ENCODE results near the gene TSHZ2.
A peak's percentile ranks its signal among the peaks of the same experiment; 100 is the strongest.
"Not testable (repeated sequence)": the region's sequence is repeated elsewhere in the genome, so short reads cannot be mapped to it uniquely, and the experiment has no call there.

TSHZ2 gene

GRCh38 chr20:53316206-53316937 is 344.2 kb downstream of the TSHZ2 start:
- Mint-ChIP-seq H3K4me1 (ENCODE audit: low read depth) (no peaks in the 10 kb centered on the region), H3K27ac (no peak overlapping the region), H3K36me3 (ENCODE audit: low read depth) (no peaks in the 10 kb centered on the region), H3K27me3 (no peaks in the 10 kb centered on the region), H3K9me3 (peaks cover 7% of the 10 kb centered on the region), H3K4me3 (no peak overlapping the region)

GRCh38 chr20:53319200-53319599 is 347.0 kb downstream of the TSHZ2 start:
- H3K4me3 Mint-ChIP-seq = no peak overlapping the region
- H3K27me3 Mint-ChIP-seq = no peaks in the 10 kb centered on the region
- H3K9me3 Mint-ChIP-seq = peaks cover 7% of the 10 kb centered on the region
- no peaks in the 10 kb centered on the region for H3K36me3 Mint-ChIP-seq (ENCODE audit: low read depth)
- peaks cover 9% of the 10 kb centered on the region for H3K4me1 Mint-ChIP-seq (ENCODE audit: low read depth)
- H3K27ac Mint-ChIP-seq = no peak overlapping the region

- no peaks in the 10 kb centered on the region for H3K36me3 Mint-ChIP-seq (ENCODE audit: low read depth)
- no peak overlapping the region for H3K4me3 Mint-ChIP-seq
- H3K9me3 Mint-ChIP-seq = peaks cover 7% of the 10 kb centered on the region
- H3K27me3 Mint-ChIP-seq = no peaks in the 10 kb centered on the region
- H3K4me1 Mint-ChIP-seq (ENCODE audit: low read depth) = peaks cover 9% of the 10 kb centered on the region
- H3K27ac Mint-ChIP-seq = no peak overlapping the region
Observed at GRCh38 chr20:53319716-53320115, 347.6 kb downstream of the TSHZ2 start.

DNA sequence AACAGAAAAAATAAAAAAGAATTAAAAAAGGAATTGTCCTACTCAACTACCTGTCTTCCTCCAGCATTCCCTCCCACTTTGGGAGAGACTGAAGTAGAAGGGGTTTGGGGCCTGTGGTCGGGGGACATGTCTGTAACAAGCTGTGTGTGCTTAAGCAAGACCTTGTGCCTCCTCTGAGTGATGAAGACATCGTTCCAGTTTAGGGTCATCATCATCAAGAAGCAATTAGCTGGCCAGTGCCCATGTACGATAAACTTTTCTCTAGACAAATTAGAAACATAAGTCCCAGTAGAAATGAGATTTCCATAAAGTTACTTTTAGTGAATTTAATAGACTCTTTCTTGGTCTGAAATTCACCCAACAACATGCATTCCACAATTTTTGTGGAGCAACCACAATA is 348.5 kb downstream of the TSHZ2 start:
- no peaks in the 10 kb centered on the region for H3K27me3 Mint-ChIP-seq

GRCh38 chr20:53321596-53321995 is 349.4 kb downstream of the TSHZ2 start:
- H3K4me1 Mint-ChIP-seq (ENCODE audit: low read depth) = peaks cover 9% of the 10 kb centered on the region
- no peaks in the 10 kb centered on the region for H3K27me3 Mint-ChIP-seq
- H3K27ac Mint-ChIP-seq = no peak overlapping the region
- no peaks in the 10 kb centered on the region for H3K36me3 Mint-ChIP-seq (ENCODE audit: low read depth)
- no peak overlapping the region for H3K4me3 Mint-ChIP-seq
- peaks cover 7% of the 10 kb centered on the region for H3K9me3 Mint-ChIP-seq

More for the DNA sequence above, 348.5 kb downstream of the TSHZ2 start:
- no peak overlapping the region for H3K4me3 Mint-ChIP-seq
- H3K9me3 Mint-ChIP-seq = peaks cover 7% of the 10 kb centered on the region
- peaks cover 9% of the 10 kb centered on the region for H3K4me1 Mint-ChIP-seq (ENCODE audit: low read depth)
- H3K36me3 Mint-ChIP-seq (ENCODE audit: low read depth) = no peaks in the 10 kb centered on the region
- no peak overlapping the region for H3K27ac Mint-ChIP-seq

- Mint-ChIP-seq H3K27me3 (no peaks in the 10 kb centered on the region), H3K4me1 (ENCODE audit: low read depth) (peaks cover 9% of the 10 kb centered on the region), H3K9me3 (peaks cover 7% of the 10 kb centered on the region), H3K27ac (peak overlapping the region; percentile 86), H3K36me3 (ENCODE audit: low read depth) (no peaks in the 10 kb centered on the region), H3K4me3 (no peak overlapping the region)
Observed at GRCh38 chr20:53322651-53323050, 350.5 kb downstream of the TSHZ2 start.

- H3K4me1 Mint-ChIP-seq (ENCODE audit: low read depth); H3K27me3 Mint-ChIP-seq; H3K36me3 Mint-ChIP-seq (ENCODE audit: low read depth); H3K4me3 Mint-ChIP-seq; H3K9me3 Mint-ChIP-seq: not testable (repeated sequence)
- H3K27ac Mint-ChIP-seq = peak overlapping the region; percentile 86
Observed at GRCh38 chr20:53323460-53323859, 351.3 kb downstream of the TSHZ2 start.

GRCh38 chr20:53324816-53325215 is 352.7 kb downstream of the TSHZ2 start:
- Mint-ChIP-seq H3K36me3 (ENCODE audit: low read depth) (no peaks in the 10 kb centered on the region), H3K4me3 (no peak overlapping the region), H3K27me3 (no peaks in the 10 kb centered on the region), H3K9me3 (no peaks in the 10 kb centered on the region), H3K27ac (no peak overlapping the region), H3K4me1 (ENCODE audit: low read depth) (peaks cover 9% of the 10 kb centered on the region)

- Mint-ChIP-seq H3K27me3 (no peaks in the 10 kb centered on the region), H3K9me3 (no peaks in the 10 kb centered on the region), H3K36me3 (ENCODE audit: low read depth) (no peaks in the 10 kb centered on the region), H3K4me1 (ENCODE audit: low read depth) (no peaks in the 10 kb centered on the region), H3K4me3 (no peak overlapping the region), H3K27ac (no peak overlapping the region)
Observed at GRCh38 chr20:53328961-53329360, 356.8 kb downstream of the TSHZ2 start.

DNA sequence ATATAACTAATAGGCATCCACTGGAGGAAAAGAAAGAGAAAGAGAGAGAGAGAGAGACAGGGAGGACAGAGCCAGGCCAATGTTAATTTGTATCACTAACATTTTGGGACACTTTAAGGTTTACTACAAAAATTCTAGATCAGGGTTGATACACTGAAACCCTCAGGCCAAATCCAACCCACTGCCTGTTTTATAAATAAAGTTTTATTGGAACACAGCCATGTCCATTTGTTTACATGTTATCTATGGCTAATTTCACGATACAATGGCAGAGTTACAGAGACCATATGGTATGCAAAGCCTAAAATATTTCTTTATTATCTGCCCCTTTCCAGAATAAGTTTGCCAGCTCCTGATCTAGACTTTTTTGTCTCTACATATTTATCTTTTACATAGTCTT is 357.6 kb downstream of the TSHZ2 start:
- H3K4me1 Mint-ChIP-seq (ENCODE audit: low read depth) = no peaks in the 10 kb centered on the region
- H3K4me3 Mint-ChIP-seq = no peak overlapping the region
- H3K27ac Mint-ChIP-seq = no peak overlapping the region
- H3K27me3 Mint-ChIP-seq = no peaks in the 10 kb centered on the region
- no peaks in the 10 kb centered on the region for H3K9me3 Mint-ChIP-seq
- no peaks in the 10 kb centered on the region for H3K36me3 Mint-ChIP-seq (ENCODE audit: low read depth)

DNA sequence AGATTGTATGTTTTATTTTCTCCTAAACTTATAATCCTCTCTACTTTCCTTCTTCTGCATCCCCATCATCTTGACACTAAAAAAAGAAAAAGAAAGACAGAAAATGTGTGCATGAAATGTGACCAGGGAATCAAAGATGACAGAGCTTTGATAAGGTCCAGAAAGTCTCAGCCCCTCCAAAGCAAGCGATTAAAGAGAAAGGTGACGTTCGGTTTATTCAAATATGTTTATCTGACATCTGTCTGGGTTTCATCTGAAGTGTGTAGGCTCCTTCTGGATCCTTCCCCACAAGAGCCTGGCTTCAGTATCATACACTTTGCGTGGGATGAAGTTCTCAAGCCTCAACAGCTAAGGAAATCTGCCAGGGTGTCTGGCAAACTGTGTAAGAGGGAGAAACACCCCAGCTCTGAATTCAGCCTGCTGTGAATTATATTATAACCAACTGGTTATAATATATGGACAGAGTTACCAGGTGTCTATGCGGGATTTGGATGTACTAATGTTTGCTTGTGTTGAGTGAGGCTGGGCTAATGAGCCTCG is 358.5 kb downstream of the TSHZ2 start:
- H3K27ac Mint-ChIP-seq = no peak overlapping the region
- H3K4me3 Mint-ChIP-seq = no peak overlapping the region
- H3K27me3 Mint-ChIP-seq = no peaks in the 10 kb centered on the region
- no peaks in the 10 kb centered on the region for H3K36me3 Mint-ChIP-seq (ENCODE audit: low read depth)
- H3K4me1 Mint-ChIP-seq (ENCODE audit: low read depth) = no peaks in the 10 kb centered on the region
- H3K9me3 Mint-ChIP-seq = no peaks in the 10 kb centered on the region

- Mint-ChIP-seq H3K4me3 (no peak overlapping the region), H3K9me3 (no peaks in the 10 kb centered on the region), H3K27ac (no peak overlapping the region), H3K27me3 (no peaks in the 10 kb centered on the region), H3K4me1 (ENCODE audit: low read depth) (no peaks in the 10 kb centered on the region), H3K36me3 (ENCODE audit: low read depth) (no peaks in the 10 kb centered on the region)
Observed at GRCh38 chr20:53331151-53331973, 359.2 kb downstream of the TSHZ2 start.

- no peaks in the 10 kb centered on the region for H3K9me3 Mint-ChIP-seq
- no peaks in the 10 kb centered on the region for H3K4me1 Mint-ChIP-seq (ENCODE audit: low read depth)
- H3K36me3 Mint-ChIP-seq (ENCODE audit: low read depth) = no peaks in the 10 kb centered on the region
- H3K4me3 Mint-ChIP-seq = no peak overlapping the region
- H3K27ac Mint-ChIP-seq = no peak overlapping the region
- no peaks in the 10 kb centered on the region for H3K27me3 Mint-ChIP-seq
Observed at GRCh38 chr20:53332022-53332837, 360.1 kb downstream of the TSHZ2 start.

DNA sequence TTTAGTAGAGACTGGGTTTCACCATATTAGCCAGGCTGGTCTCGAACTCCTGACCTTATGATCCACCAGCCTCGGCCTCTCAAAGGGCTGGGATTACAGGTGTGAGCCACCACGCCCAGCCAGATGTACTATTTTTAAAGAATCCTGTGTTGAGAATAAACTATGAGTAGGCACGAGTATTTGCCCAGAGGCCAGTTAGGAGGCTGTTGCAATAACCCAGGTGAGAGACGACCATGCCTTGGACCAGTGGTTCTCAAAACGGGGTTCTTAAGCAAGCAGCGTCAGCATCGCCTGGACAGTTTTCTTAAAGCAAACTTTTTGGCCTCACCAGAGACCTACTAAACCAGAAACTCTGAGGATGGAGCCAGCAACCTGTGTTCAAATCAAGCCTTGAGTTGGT is 362.7 kb downstream of the TSHZ2 start:
- H3K27me3 Mint-ChIP-seq = no peaks in the 10 kb centered on the region
- no peaks in the 10 kb centered on the region for H3K9me3 Mint-ChIP-seq
- no peaks in the 10 kb centered on the region for H3K4me1 Mint-ChIP-seq (ENCODE audit: low read depth)
- no peak overlapping the region for H3K27ac Mint-ChIP-seq
- no peak overlapping the region for H3K4me3 Mint-ChIP-seq
- H3K36me3 Mint-ChIP-seq (ENCODE audit: low read depth) = no peaks in the 10 kb centered on the region

- H3K9me3 Mint-ChIP-seq = no peaks in the 10 kb centered on the region
- H3K4me3 Mint-ChIP-seq = no peak overlapping the region
- H3K27ac Mint-ChIP-seq = no peak overlapping the region
- no peaks in the 10 kb centered on the region for H3K4me1 Mint-ChIP-seq (ENCODE audit: low read depth)
- H3K36me3 Mint-ChIP-seq (ENCODE audit: low read depth) = no peaks in the 10 kb centered on the region
- H3K27me3 Mint-ChIP-seq = no peaks in the 10 kb centered on the region
Observed at GRCh38 chr20:53335555-53335954, 363.4 kb downstream of the TSHZ2 start.
